K562 (cell line): ENCODE results near the gene ANKRD33. TPM values are rescaled to one million over a fixed set of nuclear protein-coding genes. Genes with fewer than 3 reads are reported as not detected.
A peak's percentile ranks its signal among the peaks of the same experiment; 100 is the strongest.

Experiments used
- ARID4B ChIP-seq: sonication (generic); formaldehyde crosslinking; IDR thresholded peaks from 2 replicates; pipeline ENCODE4 v1.8.0; 2022; ENCODE audit warnings: mild to moderate bottlenecking, missing genetic modification reagents
- ATF4 ChIP-seq: fragments of 450-650 bp; formaldehyde crosslinking; IDR thresholded peaks from 2 replicates; pipeline ENCODE4 v1.4.0; 2022; ENCODE audit warnings: mild to moderate bottlenecking, moderate library complexity
- ATF6 ChIP-seq: sonication (generic); formaldehyde crosslinking; IDR thresholded peaks from 2 replicates; pipeline ENCODE4 v1.4.0; 2020; ENCODE audit warnings: mild to moderate bottlenecking, missing genetic modification reagents
- HNRNPL ChIP-seq: fragments of 200-400 bp; formaldehyde crosslinking; IDR thresholded peaks from 2 replicates; pipeline ENCODE4 v1.6.1; 2017; ENCODE audit warnings: low read depth, mild to moderate bottlenecking, low read length
- MECOM ChIP-seq: fragments of 250-450 bp; sonication (Bioruptor Pico); IDR thresholded peaks from 2 replicates; pipeline ENCODE4 v1.8.0; 2022; ENCODE audit warnings: inconsistent platforms
- NR0B1 ChIP-seq: fragments of 450-650 bp; IDR thresholded peaks from one replicate; pipeline ENCODE4 v1.6.1; 2018; ENCODE audit warnings: mild to moderate bottlenecking, moderate library complexity; ENCODE audit not compliant: partially characterized antibody
- OTX1 ChIP-seq: fragments of 450-650 bp; formaldehyde crosslinking; IDR thresholded peaks from 2 replicates; pipeline ENCODE4 v1.4.0; 2022; ENCODE audit warnings: mild to moderate bottlenecking
- SAP30 ChIP-seq: fragments of 200-600 bp; sonication (generic); IDR thresholded peaks from 2 replicates; pipeline ENCODE4 v1.6.1; 2012; ENCODE audit warnings: borderline replicate concordance, low read depth, mild to moderate bottlenecking, moderate library complexity, low read length, control low read depth, inconsistent platforms; ENCODE audit not compliant: insufficient read depth, poor library complexity, severe bottlenecking
- TBP ChIP-seq: optimal IDR thresholded peaks from 2 replicates; pipeline ENCODE3; 2011; ENCODE audit warnings: low read depth, low read length, improper control_type of control experiment
- TFE3 ChIP-seq: fragments of 450-650 bp; formaldehyde crosslinking; IDR thresholded peaks from 2 replicates; pipeline ENCODE4 v1.4.0; 2020; ENCODE audit warnings: mild to moderate bottlenecking, mixed read lengths
- polyA plus RNA-seq, 8 experiments: library from polyadenylated mRNA; depleted of rRNA in 4 of 8; stranded (reverse) in 5 of 8; unstranded in 3 of 8; fragments of >200 nt; fragmentation: Nextera tagmentation in 2 of 8; fragmentation: Illumina TruSeq in 1 of 8; extraction: Ambion mirVana in 2 of 8; extraction: Trizol in 1 of 8; gene quantifications; 2 replicates each; pipeline versions ENCODE4 v1.2.1 to v1.2.3, GENCODE V29; 2011 to 2014; ENCODE audit warnings: inconsistent platforms in 1 of 8, missing spikeins in 1 of 8
- total RNA-seq, 7 experiments: library from RNA; depleted of rRNA in 6 of 7; stranded (reverse); fragments of >200 nt in 6 of 7; fragmentation: Illumina TruSeq in 2 of 7; extraction: Trizol in 2 of 7; gene quantifications; 2 replicates each; pipeline versions ENCODE4 v1.2.1 to v1.2.3, GENCODE V29; 2011 to 2021; ENCODE audit warnings: low replicate concordance in 1 of 7
- TF ChIP-seq, protein P1 (sequence below): sonication (generic); formaldehyde crosslinking; IDR thresholded peaks from 2 replicates; pipeline ENCODE4 v1.8.1; 2023; ENCODE audit warnings: mild to moderate bottlenecking, missing genetic modification reagents, moderate library complexity

The ANKRD33 gene
- total and polyA plus RNA-seq, 9 of the 15 experiments (the other 6 are each of a cell fraction or from before 2014, with no cell fraction given), result 0.04 to 0.11 (median 0.07) TPM; not detected in 4

DNA sequence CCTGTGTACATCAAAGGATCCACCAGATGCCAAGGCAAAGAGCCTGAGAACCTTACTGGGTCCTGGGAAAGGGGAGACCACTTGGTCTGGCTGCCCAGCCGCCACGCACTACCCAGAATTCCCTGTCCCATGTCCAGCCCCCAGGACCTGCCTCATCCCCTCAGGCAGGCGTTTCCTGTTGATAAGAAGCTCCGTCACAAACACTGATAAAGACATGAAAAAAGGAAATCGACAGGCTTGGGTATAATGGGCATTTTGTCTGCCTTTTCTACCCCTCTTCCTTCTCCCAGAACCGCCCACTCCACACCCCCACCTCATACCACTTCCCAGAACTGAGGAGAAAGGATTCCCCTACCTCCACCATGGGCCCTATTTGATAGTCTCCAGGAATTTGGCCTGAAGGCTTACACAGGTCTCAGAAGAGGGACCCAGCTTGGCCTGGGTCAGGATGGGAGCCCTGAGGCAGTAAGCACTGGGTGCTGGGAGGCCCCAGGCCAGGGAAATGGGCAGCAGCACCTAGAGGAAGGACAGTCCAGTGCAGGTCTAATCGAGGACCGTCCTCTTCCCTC is 38.2 kb downstream of the ANKRD33 start (continued):
- TF ChIP-seq ARID4B (no peak), NR0B1 (no peak), TFE3 (CRISPR knock-in tag) (no peak), ATF4 (CRISPR knock-in tag) (no peak), HNRNPL (no peak), ATF6 (CRISPR knock-in tag) (no peak), OTX1 (CRISPR knock-in tag) (no peak), SAP30 (no peak), MECOM (CRISPR knock-in tag) (no peak), TBP (peak; percentile 23)
- TF ChIP-seq, protein P1, sequence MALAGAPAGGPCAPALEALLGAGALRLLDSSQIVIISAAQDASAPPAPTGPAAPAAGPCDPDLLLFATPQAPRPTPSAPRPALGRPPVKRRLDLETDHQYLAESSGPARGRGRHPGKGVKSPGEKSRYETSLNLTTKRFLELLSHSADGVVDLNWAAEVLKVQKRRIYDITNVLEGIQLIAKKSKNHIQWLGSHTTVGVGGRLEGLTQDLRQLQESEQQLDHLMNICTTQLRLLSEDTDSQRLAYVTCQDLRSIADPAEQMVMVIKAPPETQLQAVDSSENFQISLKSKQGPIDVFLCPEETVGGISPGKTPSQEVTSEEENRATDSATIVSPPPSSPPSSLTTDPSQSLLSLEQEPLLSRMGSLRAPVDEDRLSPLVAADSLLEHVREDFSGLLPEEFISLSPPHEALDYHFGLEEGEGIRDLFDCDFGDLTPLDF (CRISPR knock-in tag), result no peak
